GM18867 (cell line): ENCODE data around the gene MEF2D.

Experiments
- ATAC-seq: cut with Tn5 transposase; IDR thresholded peaks from one replicate; pipeline ENCODE4 v1.9.1; 2021; ENCODE audit warnings: mild to moderate bottlenecking, moderate library complexity; ENCODE audit not compliant: unreplicated experiment

Gene MEF2D

GRCh38 chr1:156448134-156448967 lies 52.2 kb downstream of the MEF2D start:
- no peak for ATAC-seq

- no peak for ATAC-seq
Measured at GRCh38 chr1:156445789-156446263, 54.7 kb downstream of the MEF2D start.

- no peak for ATAC-seq
Measured at GRCh38 chr1:156444407-156445001, 56.1 kb downstream of the MEF2D start.

DNA sequence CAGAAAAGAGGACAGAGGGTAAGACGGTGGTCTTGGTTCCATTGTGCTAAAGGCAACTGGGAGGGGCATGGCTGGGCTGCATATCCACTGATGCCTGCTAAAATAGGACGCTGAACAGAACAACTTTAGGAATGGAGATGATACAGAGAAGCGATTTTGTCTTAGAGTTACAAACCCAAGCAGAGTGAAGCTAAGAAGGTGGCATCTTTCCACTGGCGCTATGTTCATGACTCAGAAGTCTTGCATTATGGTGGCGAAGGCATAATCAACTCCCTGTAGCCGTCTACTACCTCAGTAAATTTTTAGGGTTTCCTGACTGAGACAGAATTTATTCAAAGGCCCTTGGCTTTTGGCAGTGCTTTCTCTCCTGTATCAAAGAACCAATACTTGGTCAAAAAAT lies 57.3 kb downstream of the MEF2D start:
- ATAC-seq, result no peak

DNA sequence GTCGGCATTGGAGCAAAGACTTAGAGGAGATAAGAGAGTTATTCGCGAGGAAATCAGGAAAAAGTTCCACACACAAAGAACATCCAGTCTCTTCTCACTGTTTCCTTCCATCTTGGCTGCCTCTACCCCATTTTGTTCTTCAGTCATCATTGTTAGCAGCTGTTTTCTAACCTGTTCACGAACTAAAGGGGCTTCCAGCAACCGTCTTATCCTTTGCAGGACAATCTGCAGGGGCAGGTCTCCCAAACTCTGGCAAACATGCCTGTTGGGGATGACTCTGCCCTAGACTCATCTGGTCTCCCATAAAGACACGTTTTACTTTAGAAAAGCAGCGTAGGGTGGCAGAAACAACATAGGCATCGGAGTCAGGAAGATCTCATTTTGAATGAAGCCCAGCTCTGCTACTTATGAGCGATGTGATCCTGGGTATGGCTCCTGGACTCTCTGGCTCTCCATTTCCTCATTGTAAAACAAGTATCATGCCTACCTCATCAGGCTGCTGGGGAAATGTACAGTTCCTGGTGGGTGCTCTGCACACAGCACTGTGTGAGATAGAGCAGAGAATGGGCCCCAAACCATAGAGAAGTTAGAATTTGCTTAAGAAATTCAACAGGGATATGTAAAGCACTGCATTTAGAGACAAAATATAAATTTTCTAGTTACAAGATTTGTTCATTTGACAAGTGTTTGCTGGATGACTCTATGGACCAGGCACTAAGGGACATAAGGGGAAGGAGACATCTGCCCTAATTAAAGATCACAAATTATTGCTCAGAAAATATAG lies 59.7 kb downstream of the MEF2D start:
- no peak for ATAC-seq

- ATAC-seq, result no peak
Measured at GRCh38 chr1:156439777-156440183, 60.8 kb downstream of the MEF2D start.

GRCh38 chr1:156439036-156439776 lies 61.4 kb downstream of the MEF2D start:
- ATAC-seq, result no peak

GRCh38 chr1:156438278-156438987 lies 62.1 kb downstream of the MEF2D start:
- no peak for ATAC-seq

- no peak for ATAC-seq
Measured at GRCh38 chr1:156437037-156437867, 63.3 kb downstream of the MEF2D start.

GRCh38 chr1:156436141-156437036 lies 64.2 kb downstream of the MEF2D start:
- ATAC-seq, result no peak

DNA sequence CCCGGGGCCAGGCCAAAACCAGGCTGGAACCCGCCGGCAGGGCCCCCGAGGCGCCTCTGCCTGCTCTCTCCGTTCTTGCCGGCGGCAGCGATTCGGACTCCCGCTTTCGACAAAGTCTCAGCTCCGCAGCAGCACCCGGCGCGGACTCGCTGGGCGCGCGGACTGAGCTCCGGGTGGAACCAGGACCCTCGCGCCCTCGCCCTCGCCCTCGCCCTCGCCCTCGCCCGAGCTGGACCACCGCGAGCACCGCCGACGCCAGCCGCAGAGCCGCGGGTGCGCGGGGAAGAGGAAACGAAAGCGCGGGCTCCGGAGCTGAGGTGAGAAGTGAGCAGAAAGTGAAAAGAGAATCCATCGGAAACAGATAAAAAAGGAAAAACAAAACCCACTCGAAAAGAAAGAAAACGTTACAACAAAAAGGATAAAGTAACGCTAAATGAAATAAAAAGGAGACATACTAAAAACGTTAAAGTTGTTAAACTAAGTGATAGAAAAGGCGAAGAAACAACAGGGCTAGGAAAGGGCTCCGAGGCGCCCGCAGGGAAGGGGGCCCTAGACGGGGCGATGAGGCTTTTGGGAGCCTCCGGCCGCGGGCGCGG lies 64.9 kb downstream of the MEF2D start:
- no peak for ATAC-seq

GRCh38 chr1:156434989-156435544 lies 65.5 kb downstream of the MEF2D start:
- ATAC-seq, result no peak

DNA sequence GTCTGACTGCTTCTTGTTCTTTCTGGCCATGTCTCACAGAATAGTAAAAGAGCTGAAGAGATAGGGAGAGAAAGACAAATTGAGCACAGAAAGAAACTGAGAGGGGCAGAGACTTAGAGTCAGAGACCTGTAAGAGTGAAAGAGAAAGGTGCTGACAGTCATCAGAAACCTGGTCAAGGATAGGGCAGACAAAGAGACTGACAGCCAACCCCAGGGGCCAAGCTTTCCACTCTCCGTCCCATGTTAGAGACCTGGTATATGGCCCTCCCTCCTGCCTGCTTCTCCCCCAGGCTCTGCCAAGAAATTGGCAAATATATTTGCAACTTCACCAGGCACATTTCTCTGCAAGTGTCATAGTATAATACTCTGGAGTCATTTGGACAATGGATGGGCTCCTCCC lies 67.0 kb downstream of the MEF2D start:
- ATAC-seq, result peak; percentile 66

DNA sequence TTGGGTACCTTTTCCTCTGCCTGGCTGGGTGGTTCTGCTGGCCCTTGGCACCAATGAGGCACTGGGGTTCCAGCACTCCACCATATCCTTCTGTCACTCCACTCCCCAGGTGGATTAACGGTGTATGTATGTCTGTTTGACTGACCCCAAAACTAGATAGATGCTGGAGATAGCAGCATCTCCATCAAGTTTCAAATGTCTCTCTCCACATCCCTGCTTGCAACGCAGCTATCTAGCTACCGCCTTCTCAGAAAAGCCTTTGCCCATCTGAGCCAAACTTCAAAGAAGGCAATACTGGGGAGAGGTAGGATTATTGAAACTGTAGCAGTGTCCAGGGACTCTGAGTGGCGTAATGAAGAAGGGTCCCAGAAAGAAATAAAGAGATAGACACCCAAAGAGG lies 67.5 kb downstream of the MEF2D start:
- ATAC-seq, result no peak

- no peak for ATAC-seq
Measured at GRCh38 chr1:156432669-156433018, 67.9 kb downstream of the MEF2D start.

DNA sequence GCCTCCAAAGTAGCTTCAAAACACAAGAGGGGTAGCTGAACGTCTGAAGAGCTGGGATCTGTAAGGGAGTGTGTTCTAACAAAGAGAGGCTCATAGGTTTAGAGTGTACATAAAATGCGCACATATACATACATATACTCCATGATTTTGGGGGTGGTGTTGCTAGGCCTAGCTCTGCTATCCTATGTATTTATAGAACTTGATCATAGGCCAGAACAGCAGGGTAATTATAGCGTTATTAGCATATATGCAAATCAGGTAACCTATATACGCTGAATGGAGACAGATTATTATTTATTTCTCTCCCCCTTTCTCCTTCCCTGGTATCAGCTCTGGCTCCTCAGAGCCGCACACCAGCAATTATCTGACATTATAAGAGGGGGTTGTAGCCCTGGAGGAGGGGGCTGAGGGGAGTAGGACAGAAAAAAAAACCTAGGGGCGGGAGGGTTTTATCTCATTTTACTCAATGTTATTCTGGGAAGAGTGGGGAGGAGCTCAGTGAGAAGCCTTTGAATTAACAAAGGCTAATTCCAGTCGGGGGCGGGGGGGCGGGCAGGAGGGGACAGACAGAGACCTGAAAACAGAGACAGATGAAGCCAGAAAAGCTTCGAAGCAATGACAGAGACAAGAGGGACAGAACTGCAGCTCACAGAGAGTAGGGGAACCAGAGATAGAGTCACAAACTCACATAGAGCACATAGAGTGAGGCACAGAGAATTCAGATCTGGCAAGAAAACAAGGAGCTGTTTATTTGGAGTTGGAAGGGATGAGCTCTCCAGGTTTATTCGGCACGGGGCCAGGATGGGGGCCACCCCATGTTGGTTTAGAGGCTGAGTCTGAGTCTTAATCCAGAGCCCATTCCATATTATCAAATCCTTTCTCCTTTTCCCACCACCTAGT lies 68.6 kb downstream of the MEF2D start:
- ATAC-seq, result no peak

DNA sequence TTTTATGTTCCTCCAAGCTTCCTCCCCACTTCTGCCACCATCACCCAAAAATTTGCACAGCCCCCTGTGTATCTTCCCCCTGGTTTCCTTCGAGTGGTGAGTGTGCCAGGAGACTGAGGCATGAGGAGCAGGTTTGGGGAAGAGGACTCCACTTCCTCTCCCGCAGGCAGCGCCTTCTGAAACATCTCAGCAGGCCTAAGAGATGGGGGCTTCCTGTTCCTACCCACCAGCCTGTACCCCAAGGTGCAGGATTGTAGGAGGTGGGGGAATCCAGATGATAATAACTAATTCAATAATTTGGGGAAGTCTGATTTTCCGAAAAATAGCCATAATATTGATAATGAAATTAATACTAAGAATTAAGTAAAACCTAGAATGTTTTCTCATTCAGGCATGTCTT lies 69.2 kb downstream of the MEF2D start:
- ATAC-seq, result no peak
